HG03064 (cell line): Measurements from ENCODE around the gene NID1.

ENCODE experiments used
- ATAC-seq: cut with Tn5 transposase; IDR thresholded peaks from one replicate; pipeline ENCODE4 v1.9.1; 2021; ENCODE audit warnings: low read depth; ENCODE audit not compliant: unreplicated experiment

The NID1 gene, protein sequence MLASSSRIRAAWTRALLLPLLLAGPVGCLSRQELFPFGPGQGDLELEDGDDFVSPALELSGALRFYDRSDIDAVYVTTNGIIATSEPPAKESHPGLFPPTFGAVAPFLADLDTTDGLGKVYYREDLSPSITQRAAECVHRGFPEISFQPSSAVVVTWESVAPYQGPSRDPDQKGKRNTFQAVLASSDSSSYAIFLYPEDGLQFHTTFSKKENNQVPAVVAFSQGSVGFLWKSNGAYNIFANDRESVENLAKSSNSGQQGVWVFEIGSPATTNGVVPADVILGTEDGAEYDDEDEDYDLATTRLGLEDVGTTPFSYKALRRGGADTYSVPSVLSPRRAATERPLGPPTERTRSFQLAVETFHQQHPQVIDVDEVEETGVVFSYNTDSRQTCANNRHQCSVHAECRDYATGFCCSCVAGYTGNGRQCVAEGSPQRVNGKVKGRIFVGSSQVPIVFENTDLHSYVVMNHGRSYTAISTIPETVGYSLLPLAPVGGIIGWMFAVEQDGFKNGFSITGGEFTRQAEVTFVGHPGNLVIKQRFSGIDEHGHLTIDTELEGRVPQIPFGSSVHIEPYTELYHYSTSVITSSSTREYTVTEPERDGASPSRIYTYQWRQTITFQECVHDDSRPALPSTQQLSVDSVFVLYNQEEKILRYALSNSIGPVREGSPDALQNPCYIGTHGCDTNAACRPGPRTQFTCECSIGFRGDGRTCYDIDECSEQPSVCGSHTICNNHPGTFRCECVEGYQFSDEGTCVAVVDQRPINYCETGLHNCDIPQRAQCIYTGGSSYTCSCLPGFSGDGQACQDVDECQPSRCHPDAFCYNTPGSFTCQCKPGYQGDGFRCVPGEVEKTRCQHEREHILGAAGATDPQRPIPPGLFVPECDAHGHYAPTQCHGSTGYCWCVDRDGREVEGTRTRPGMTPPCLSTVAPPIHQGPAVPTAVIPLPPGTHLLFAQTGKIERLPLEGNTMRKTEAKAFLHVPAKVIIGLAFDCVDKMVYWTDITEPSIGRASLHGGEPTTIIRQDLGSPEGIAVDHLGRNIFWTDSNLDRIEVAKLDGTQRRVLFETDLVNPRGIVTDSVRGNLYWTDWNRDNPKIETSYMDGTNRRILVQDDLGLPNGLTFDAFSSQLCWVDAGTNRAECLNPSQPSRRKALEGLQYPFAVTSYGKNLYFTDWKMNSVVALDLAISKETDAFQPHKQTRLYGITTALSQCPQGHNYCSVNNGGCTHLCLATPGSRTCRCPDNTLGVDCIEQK

GRCh38 chr1:236064674-236065508, at the start of gene NID1:
NID1 (minus strand) TSS chr1:236065090; CDS start chr1:236065079, 11 bp downstream.
- ATAC-seq = peak; percentile 29

DNA sequence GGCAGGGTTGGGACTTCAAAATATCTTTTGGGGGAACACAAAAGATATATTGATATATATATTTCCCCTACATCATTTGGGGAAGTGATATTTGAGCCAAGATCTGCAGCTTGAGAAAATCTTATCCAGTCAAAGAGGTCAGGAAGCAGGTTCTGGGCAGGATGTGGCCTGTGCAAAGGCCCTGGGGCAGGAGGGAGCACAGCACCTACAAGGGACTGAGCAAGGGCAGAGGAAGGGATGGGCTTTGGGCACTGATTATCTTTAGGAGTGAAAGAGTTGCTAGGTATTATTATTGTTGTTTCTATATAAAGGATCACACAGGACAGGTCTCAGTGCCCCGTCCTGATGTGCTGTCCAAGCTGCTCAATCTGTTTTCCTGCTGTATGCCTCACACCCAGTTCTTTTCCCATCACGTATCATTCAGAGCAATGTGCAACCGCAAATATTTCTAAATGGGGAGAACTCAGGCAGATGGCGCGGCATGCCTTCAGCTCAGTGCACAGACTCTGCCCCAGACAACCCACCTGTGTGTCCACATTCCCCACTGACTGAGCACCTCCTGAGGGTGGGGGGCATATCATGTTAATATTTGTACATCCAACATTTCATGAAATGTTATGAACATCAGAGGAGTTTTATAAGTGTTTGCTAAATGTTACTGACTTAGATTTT, 49.3 kb upstream of the NID1 start:
- ATAC-seq = no peak

DNA sequence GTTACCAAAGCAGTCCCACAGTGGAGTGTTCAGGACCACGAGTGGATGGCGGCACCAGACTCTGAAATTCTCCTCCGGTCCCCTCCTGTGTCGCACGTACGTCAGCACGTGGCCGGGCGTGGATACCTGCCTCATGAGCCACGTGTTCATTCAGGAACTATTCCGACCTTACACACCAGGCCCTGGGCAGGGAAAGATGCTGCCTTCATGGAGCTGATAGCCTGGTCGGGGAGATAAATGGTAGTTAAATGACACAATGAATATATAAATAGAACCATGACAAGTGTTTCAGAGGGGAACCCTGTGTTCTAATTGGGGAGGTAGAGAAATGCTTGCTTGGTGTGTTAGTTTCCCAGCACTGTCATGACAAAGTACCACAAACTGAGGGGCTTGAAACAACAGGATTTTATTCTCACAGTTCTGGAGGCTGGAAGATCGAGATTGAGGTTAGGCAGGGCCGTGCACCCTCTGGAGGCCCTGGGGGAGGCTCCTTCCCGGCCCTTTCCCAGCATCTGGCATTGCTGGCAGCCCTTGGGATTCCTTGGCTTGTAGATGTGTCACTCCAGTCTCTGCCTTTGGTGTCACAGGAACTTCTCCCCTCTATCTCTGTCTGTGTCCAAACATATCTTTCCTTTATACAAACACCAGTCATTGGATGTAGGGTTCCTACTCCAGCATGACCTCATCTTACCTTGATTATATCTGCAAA, 48.6 kb upstream of the NID1 start:
- no peak for ATAC-seq

- no peak for ATAC-seq
Measured at GRCh38 chr1:236112332-236112627, 47.4 kb upstream of the NID1 start.

DNA sequence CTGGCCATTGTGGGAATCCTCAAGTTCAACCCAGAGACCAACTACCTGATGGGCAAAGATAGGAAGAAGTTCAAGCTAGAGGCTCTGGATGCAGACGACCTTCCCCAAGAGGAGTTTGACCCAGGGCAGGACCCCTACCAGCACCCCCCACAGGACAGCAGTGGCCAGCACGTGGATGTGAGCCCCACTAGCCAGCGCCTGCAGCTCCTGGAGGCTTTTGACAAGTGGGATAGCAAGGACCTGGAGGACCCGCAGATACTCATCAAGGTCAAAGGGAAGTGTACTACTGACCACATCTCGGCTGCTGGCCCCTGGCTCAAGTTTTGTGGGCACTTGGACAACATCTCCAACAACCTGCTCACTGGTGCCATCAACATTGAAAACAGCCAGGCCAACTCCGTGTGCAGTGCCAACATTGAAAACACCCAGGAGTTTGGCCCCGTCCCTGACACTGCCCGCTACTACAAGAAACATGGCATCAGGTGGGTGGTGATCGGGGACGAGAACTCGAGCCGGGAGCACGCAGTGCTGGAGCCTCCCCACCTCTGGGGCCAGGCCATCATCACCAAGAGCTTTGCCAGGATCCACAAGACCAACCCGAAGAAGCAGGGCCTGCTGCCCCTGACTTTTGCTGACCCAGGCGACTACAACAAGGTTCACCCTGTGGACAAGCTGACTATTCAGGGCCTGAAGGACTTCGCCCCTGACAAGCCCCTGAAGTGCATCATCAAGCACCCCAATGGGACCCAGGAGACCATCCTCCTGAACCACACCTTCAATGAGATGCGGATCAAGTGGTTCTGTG, 46.8 kb upstream of the NID1 start:
- no peak for ATAC-seq

GRCh38 chr1:236110137-236110536, 45.2 kb upstream of the NID1 start:
- no peak for ATAC-seq

- ATAC-seq = no peak
Measured at GRCh38 chr1:236108027-236108648, 43.2 kb upstream of the NID1 start.

- ATAC-seq = no peak
Measured at GRCh38 chr1:236107121-236107907, 42.4 kb upstream of the NID1 start.

GRCh38 chr1:236103646-236104218, 38.8 kb upstream of the NID1 start:
- no peak for ATAC-seq

DNA sequence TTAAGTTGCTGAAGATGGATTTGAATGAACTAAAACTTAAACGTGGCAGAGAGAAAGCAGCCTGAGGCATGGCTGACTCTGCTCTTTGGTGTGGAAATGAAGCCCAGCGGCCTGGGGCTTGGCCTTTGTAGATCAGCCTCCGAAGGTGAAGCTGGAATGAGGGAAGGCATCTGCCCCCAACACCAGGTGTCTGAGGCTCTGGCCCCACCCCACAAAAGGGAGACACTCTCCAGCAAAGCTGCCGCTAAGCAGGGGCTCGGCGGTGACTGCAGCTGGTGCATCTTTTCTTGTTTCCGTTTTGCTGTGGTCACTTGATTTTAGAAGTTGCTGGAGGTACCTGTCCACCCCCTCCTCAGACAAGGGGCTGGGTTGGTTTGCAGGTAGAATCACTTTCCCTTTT, 38.2 kb upstream of the NID1 start:
- ATAC-seq = no peak

GRCh38 chr1:236102611-236103010, 37.7 kb upstream of the NID1 start:
- ATAC-seq = no peak

- ATAC-seq = no peak
Measured at GRCh38 chr1:236101233-236102200, 36.6 kb upstream of the NID1 start.

DNA sequence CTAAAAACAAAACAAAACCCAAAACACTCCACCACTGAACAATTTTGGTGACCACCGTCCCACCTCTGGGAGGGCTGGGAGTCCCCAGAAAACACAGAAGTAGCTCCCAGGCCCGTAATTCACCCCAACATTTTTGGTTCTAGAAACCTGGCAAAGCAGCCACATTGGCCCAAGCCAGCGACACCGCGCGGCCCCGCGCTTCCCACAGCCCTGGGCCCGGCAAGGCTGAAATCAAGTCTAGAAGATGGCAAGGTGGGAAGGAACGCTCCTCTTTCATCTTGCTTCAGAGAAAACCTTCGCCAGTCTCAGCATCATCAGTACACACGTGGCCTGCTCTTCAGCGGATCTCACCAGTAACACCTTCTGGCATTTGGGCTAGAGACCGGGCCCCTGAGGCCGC, 35.9 kb upstream of the NID1 start:
- no peak for ATAC-seq

DNA sequence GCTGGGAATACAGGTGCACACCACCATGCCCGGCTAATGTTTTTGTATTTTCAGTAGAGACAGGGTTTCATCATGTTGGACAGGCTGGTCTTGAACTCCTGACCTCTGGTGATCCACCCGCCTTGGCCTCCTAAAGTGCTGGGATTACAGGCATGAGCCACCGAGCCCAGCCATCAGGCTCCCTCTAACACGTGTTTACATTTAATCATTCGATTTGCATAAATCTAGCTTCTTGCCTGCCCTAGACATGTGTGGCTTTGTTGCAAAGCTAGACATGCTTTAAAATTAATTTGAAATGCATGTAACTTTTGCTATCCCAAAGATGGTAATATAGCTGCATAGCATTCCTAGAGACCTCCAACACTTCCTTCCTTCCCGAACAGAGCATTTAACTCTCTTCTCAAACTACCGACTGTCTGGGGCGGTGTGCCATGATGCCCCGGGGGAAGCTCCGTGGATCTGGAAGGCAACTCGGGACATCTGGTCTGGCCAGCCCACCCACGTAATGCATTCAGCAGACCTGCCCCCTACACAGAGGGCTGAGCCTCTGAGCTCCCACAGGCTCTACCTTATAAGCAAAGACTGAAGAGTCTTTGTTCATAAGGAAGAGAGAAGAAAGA, 34.6 kb upstream of the NID1 start:
- no peak for ATAC-seq

- ATAC-seq = no peak
Measured at GRCh38 chr1:236098267-236098666, 33.4 kb upstream of the NID1 start.
